ENCODE results near the gene TMEM72.

DNA sequence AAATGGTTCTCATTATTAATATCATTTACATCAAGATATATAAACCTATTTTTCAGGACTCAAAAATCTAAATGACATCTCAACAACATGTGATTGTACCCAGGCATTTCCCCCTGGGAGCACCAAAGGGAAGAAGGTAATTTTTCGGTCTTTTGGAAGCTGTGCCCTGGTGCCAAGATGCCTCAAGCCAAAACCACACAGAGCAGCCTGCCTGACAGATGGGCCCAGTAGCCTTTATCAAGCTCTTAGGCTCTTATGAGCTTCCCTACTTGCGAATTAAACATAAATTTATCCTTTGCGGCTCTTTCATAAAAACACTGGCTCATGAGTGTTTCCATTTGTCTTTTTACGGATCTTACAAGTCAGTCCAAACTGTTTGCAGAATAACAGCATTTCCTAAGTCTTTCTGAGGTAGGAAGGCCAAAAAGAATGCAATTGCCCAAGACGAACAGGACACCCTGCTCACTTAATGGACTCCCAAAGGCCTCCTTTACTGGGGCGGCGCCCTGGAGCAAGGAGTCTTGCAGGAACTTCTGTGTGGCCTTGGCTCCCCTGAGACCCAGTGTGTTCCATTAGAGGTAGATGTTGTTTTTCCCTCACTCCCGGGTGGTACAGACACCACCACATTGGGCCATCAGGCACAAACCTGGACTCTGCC lies 44.4 kb downstream of the TMEM72 start:
- TF ChIP-seq EZH2 (IDR thresholded peaks at IDR 0.05) (no peak), POLR2AphosphoS5 (IDR thresholded peaks at IDR 0.05; ENCODE audit: borderline replicate concordance, low read depth, low read length) (no peak), FOXP2 (optimal IDR thresholded peaks at IDR 0.05; ENCODE audit: control extremely low read depth, extremely low read length, insufficient read depth) (no peak)
